Coronary artery (tissue), 2 donors: ENCODE results near the gene NOL9.
A peak's percentile ranks its signal among the peaks of the same experiment; 100 is the strongest.

Source experiments
- DNase-seq: peaks from one replicate; pipeline ENCODE4 v3.0.0-alpha.2; 2017; ENCODE audit warnings: low spot score
- H3K27ac ChIP-seq, 2 donors: fragments of 200-600 bp; sonication (generic); one replicate each; pipeline ENCODE4 v1.5.1; 2016 to 2019
- H3K4me3 ChIP-seq: fragments of 200-600 bp; sonication (generic); 2 replicates; pipeline ENCODE4 v1.5.1; 2016; ENCODE audit warnings: mild to moderate bottlenecking, moderate library complexity
- TF ChIP-seq, protein P1 (sequence below): fragments of 200-600 bp; sonication (generic); IDR thresholded peaks from one replicate; pipeline ENCODE4 v1.5.1; 2019; ENCODE audit warnings: antibody characterized with exemption

NOL9 gene

GRCh38 chr1:6585081-6585722, 30.9 kb upstream of the NOL9 start:
- TF ChIP-seq, protein P1, sequence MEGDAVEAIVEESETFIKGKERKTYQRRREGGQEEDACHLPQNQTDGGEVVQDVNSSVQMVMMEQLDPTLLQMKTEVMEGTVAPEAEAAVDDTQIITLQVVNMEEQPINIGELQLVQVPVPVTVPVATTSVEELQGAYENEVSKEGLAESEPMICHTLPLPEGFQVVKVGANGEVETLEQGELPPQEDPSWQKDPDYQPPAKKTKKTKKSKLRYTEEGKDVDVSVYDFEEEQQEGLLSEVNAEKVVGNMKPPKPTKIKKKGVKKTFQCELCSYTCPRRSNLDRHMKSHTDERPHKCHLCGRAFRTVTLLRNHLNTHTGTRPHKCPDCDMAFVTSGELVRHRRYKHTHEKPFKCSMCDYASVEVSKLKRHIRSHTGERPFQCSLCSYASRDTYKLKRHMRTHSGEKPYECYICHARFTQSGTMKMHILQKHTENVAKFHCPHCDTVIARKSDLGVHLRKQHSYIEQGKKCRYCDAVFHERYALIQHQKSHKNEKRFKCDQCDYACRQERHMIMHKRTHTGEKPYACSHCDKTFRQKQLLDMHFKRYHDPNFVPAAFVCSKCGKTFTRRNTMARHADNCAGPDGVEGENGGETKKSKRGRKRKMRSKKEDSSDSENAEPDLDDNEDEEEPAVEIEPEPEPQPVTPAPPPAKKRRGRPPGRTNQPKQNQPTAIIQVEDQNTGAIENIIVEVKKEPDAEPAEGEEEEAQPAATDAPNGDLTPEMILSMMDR = no peak
- Histone ChIP-seq H3K27ac (no peak overlapping the region), H3K4me3 (no peak overlapping the region)
- DNase-seq = no peak

GRCh38 chr1:6584126-6585080, 30.1 kb upstream of the NOL9 start:
- TF ChIP-seq, protein P1 = no peak
- H3K27ac ChIP-seq = no peak overlapping the region
- no peak for DNase-seq
- no peak overlapping the region for H3K4me3 ChIP-seq

GRCh38 chr1:6582370-6582769, 28.1 kb upstream of the NOL9 start:
- Histone ChIP-seq H3K4me3 (no peak overlapping the region), H3K27ac (no peak overlapping the region)
- TF ChIP-seq, protein P1 = no peak
- no peak for DNase-seq

DNA sequence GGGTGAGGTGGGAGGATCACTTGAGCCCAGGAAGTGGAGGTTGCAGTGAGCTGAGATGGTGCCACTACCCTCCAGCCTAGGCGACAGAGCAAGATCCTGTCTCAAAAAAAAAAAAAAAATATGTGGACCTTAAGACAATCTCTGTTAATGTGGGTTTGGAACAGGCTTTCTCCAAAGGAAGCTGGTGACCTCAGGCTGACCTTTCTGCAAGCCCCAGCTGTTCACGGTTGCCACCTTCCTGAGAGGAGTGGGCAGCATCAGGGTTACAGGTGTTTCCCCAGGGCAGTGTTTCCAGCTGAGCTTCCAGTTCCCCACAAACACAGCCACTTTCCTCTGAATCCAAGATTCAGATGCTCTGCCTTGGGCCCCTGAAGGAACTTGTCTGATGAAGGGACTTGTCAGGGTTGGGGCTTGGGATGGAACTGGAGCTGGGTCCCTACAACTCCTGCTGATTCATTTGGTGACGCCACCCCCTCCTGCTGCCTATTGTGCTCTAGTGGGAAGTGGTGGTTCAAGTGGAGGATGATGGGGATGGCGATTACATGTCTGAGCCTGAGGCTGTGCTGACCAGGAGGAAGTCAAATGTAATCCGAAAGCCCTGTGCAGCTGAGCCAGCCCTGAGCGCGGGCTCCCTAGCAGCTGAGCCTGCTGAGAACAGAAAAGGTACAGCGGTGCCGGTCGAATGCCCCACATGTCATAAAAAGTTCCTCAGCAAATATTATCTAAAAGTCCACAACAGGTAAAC, 27.4 kb upstream of the NOL9 start:
- DNase-seq = no peak
- TF ChIP-seq, protein P1 = no peak
- Histone ChIP-seq H3K27ac (peak overlapping the region in 1 of 2 donors; percentile 93), H3K4me3 (no peak overlapping the region)

DNA sequence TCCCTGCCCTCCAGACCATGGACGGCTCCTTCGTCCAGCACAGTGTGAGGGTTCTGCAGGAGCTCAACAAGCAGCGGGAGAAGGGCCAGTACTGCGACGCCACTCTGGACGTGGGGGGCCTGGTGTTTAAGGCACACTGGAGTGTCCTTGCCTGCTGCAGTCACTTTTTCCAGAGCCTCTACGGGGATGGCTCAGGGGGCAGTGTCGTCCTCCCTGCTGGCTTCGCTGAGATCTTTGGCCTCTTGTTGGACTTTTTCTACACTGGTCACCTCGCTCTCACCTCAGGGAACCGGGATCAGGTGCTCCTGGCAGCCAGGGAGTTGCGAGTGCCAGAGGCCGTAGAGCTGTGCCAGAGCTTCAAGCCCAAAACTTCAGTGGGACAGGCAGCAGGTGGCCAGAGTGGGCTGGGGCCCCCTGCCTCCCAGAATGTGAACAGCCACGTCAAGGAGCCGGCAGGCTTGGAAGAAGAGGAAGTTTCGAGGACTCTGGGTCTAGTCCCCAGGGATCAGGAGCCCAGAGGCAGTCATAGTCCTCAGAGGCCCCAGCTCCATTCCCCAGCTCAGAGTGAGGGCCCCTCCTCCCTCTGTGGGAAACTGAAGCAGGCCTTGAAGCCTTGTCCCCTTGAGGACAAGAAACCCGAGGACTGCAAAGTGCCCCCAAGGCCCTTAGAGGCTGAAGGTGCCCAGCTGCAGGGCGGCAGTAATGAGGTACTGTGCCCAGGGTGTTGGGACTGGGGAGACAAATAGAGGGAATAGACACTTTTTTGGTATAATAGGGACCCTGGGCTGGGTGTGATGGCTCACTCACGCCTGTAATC, 26.5 kb upstream of the NOL9 start:
- H3K4me3 ChIP-seq = peak overlapping the region; percentile 96
- DNase-seq = no peak
- H3K27ac ChIP-seq = peak overlapping the region; percentile 93 to 98
- TF ChIP-seq, protein P1 = no peak

- TF ChIP-seq, protein P1 = no peak
- DNase-seq = no peak
- Histone ChIP-seq H3K27ac (peak overlapping the region; percentile 93 to 98), H3K4me3 (peak overlapping the region; percentile 96)
Observed at GRCh38 chr1:6580119-6580592, 25.8 kb upstream of the NOL9 start.
